PC-3 (cell line): ENCODE data around the gene COL9A2.

ENCODE experiments used
- CTCF ChIP-seq: fragments of 300-600 bp; sonication (generic); conservative IDR thresholded peaks from 2 replicates; pipeline ENCODE4 v1.5.1; 2017; ENCODE audit warnings: antibody characterized with exemption, low read depth, mild to moderate bottlenecking, low read length
- EZH2 ChIP-seq: fragments of 300-600 bp; sonication (generic); IDR thresholded peaks from one replicate; pipeline ENCODE4 v1.6.1; 2017; ENCODE audit warnings: antibody characterized with exemption, mild to moderate bottlenecking, low read length; ENCODE audit not compliant: unreplicated experiment
- EZH2phosphoT487 ChIP-seq: fragments of 300-600 bp; sonication (generic); IDR thresholded peaks from 2 replicates; pipeline ENCODE4 v1.6.1; 2018; ENCODE audit warnings: mild to moderate bottlenecking, antibody characterized with exemption, low read length, borderline replicate concordance

- TF ChIP-seq CTCF, result no peak
- no peak for TF ChIP-seq EZH2phosphoT487
- TF ChIP-seq EZH2, result no peak
These were observed 43.5 kb upstream of the COL9A2 start for GRCh38 chr1:40360631-40361030.
